Neuronal stem cell (in vitro differentiated cells): ENCODE data around the gene BICD1.
A peak's percentile ranks its signal among the peaks of the same experiment; 100 is the strongest.
"Not testable (repeated sequence)": the region's sequence is repeated elsewhere in the genome, so short reads cannot be mapped to it uniquely, and the experiment has no call there.

Source experiments
- DNase-seq: peaks from one replicate; pipeline ENCODE4 v3.0.0-alpha.2; 2013; ENCODE audit warnings: low spot score
- H2AFZ ChIP-seq: one replicate; pipeline ENCODE4 v1.6.1; 2013; ENCODE audit warnings: mild to moderate bottlenecking, low read length, inconsistent platforms
- H2AK5ac ChIP-seq: 2 replicates; pipeline ENCODE4 v1.6.1; 2013; ENCODE audit warnings: low read depth, mild to moderate bottlenecking, inconsistent platforms, low read length, moderate library complexity, mixed read lengths
- H2BK120ac ChIP-seq: 2 replicates; pipeline ENCODE4 v1.6.1; 2013; ENCODE audit warnings: low read depth, mild to moderate bottlenecking, inconsistent platforms, low read length, moderate library complexity, mixed read lengths
- H2BK12ac ChIP-seq: one replicate; pipeline ENCODE4 v1.6.1; 2013; ENCODE audit warnings: low read length, inconsistent platforms
- H2BK15ac ChIP-seq: 2 replicates; pipeline ENCODE4 v1.6.1; 2013; ENCODE audit warnings: mild to moderate bottlenecking, low read length, inconsistent platforms, mixed read lengths
- H2BK5ac ChIP-seq: one replicate; pipeline ENCODE4 v1.6.1; 2013; ENCODE audit warnings: inconsistent platforms, mild to moderate bottlenecking, low read length, moderate library complexity
- H3K14ac ChIP-seq: one replicate; pipeline ENCODE4 v1.6.1; 2013; ENCODE audit warnings: low read length, inconsistent platforms
- H3K18ac ChIP-seq: 2 replicates; pipeline ENCODE4 v1.6.1; 2013; ENCODE audit warnings: low read length, inconsistent platforms
- H3K23ac ChIP-seq: 2 replicates; pipeline ENCODE4 v1.6.1; 2013; ENCODE audit warnings: low read depth, mild to moderate bottlenecking, mixed read lengths, low read length, inconsistent platforms; ENCODE audit not compliant: poor library complexity
- H3K27ac ChIP-seq: replicated peaks from 3 replicates; pipeline ENCODE4 v1.5.1; 2013; ENCODE audit warnings: low read length, inconsistent platforms
- H3K27me3 ChIP-seq, 3 experiments: 2 replicates each; pipeline ENCODE4 v1.6.1; 2013; ENCODE audit warnings: low read length in 3 of 3, mild to moderate bottlenecking in 2 of 3, inconsistent platforms in 1 of 3, low read depth in 1 of 3, mixed read lengths in 1 of 3, moderate library complexity in 1 of 3; ENCODE audit not compliant: control insufficient read depth in 3 of 3, insufficient read depth in 3 of 3
- H3K36me3 ChIP-seq, 2 donors: replicated peaks in 1 of 2; 2 replicates each; pipeline ENCODE4 v1.6.1; 2013; ENCODE audit warnings: low read length in 2 of 2; ENCODE audit not compliant: control insufficient read depth in 2 of 2, insufficient read depth in 2 of 2
- H3K4ac ChIP-seq: 2 replicates; pipeline ENCODE4 v1.6.1; 2013; ENCODE audit warnings: inconsistent platforms, mild to moderate bottlenecking, low read length, moderate library complexity
- H3K4me1 ChIP-seq, 2 donors: 1 replicate in 1 of 2; 2 replicates in 1 of 2; pipeline ENCODE4 v1.6.1; 2013; ENCODE audit warnings: low read length in 2 of 2, low read depth in 1 of 2; ENCODE audit not compliant: control insufficient read depth in 2 of 2, insufficient read depth in 1 of 2
- H3K4me2 ChIP-seq: one replicate; pipeline ENCODE4 v1.6.1; 2013; ENCODE audit warnings: mild to moderate bottlenecking, low read length, inconsistent platforms; ENCODE audit not compliant: insufficient read depth, poor library complexity, severe bottlenecking
- H3K4me3 ChIP-seq, 2 donors: 2 replicates each; pipeline ENCODE4 v1.5.1; 2013; ENCODE audit warnings: low read length in 2 of 2, mild to moderate bottlenecking in 2 of 2, inconsistent platforms in 1 of 2, moderate library complexity in 1 of 2
- H3K79me1 ChIP-seq: one replicate; pipeline ENCODE4 v1.6.1; 2013; ENCODE audit warnings: low read depth, mild to moderate bottlenecking, inconsistent platforms, low read length, moderate library complexity
- H3K9ac ChIP-seq: one replicate; pipeline ENCODE4 v1.6.1; 2013; ENCODE audit warnings: mild to moderate bottlenecking, low read depth, low read length, inconsistent platforms; ENCODE audit not compliant: poor library complexity
- H3K9me3 ChIP-seq, 2 donors: replicated peaks in 1 of 2; 2 replicates each; pipeline versions ENCODE3 to v1.6.1; 2013; ENCODE audit warnings: low read length in 2 of 2, mild to moderate bottlenecking in 2 of 2, inconsistent platforms in 1 of 2, low read depth in 1 of 2, mixed read lengths in 1 of 2, moderate library complexity in 1 of 2; ENCODE audit not compliant: control insufficient read depth in 2 of 2, insufficient read depth in 1 of 2
- H4K8ac ChIP-seq: one replicate; pipeline ENCODE4 v1.6.1; 2013; ENCODE audit warnings: low read depth, mild to moderate bottlenecking, inconsistent platforms, low read length, moderate library complexity
- H4K91ac ChIP-seq: one replicate; pipeline ENCODE4 v1.6.1; 2013; ENCODE audit warnings: low read length, low read depth, mild to moderate bottlenecking, inconsistent platforms; ENCODE audit not compliant: poor library complexity
- WGBS, 2 donors: extraction: QIAGEN DNeasy Blood & Tissue Kit; methylation state at CpG; one replicate each; pipeline ENCODE4 v1.1.7; 2013; ENCODE audit warnings: missing lambda C conversion rate in 2 of 2, mixed read lengths in 1 of 2; ENCODE audit not compliant: insufficient read length in 2 of 2, insufficient replicate concordance in 1 of 2; ENCODE audit errors: extremely low coverage in 2 of 2; 5-methylcytosine and 5-hydroxymethylcytosine counted together

The BICD1 gene

GRCh38 chr12:32229971-32230612 is 123.4 kb downstream of the BICD1 start:
- H3K4me2 ChIP-seq: no peak overlapping the region
- no peak overlapping the region for H2BK5ac ChIP-seq
- no peaks in the 10 kb centered on the region for H3K36me3 ChIP-seq
- H2BK12ac ChIP-seq: no peak overlapping the region
- no peak overlapping the region for H3K4me3 ChIP-seq
- H3K9me3 ChIP-seq: no peaks in the 10 kb centered on the region
- no peak overlapping the region for H2AFZ ChIP-seq
- H4K91ac ChIP-seq: no peak overlapping the region
- H3K27ac ChIP-seq: no peak overlapping the region
- no peak for DNase-seq
- no peak overlapping the region for H3K18ac ChIP-seq
- H4K8ac ChIP-seq: no peak overlapping the region
- H3K14ac ChIP-seq: no peak overlapping the region
- WGBS, 2 donors: no CpG with 5 or more reads among the region's 4 CpGs
- no peak overlapping the region for H2BK15ac ChIP-seq
- no peaks in the 10 kb centered on the region for H3K27me3 ChIP-seq
- peaks cover 0 to 1% of the 10 kb centered on the region in 2 donors for H3K4me1 ChIP-seq
- no peak overlapping the region for H2BK120ac ChIP-seq
- H3K79me1 ChIP-seq: no peaks in the 10 kb centered on the region
- H3K9ac ChIP-seq: no peak overlapping the region
- H3K4ac ChIP-seq: no peak overlapping the region
- no peak overlapping the region for H2AK5ac ChIP-seq
- peak overlapping the region; percentile 60 for H3K23ac ChIP-seq

GRCh38 chr12:32230613-32230993 is 124.0 kb downstream of the BICD1 start:
- no peak overlapping the region for H3K4ac ChIP-seq
- no peaks in the 10 kb centered on the region for H3K9me3 ChIP-seq
- no peak for DNase-seq
- no CpG with 5 or more reads among the region's 3 CpGs for WGBS, 2 donors
- no peak overlapping the region for H2BK12ac ChIP-seq
- H3K4me3 ChIP-seq: no peak overlapping the region
- H3K23ac ChIP-seq: no peak overlapping the region
- H2BK15ac ChIP-seq: no peak overlapping the region
- H2BK5ac ChIP-seq: no peak overlapping the region
- peaks cover 0 to 1% of the 10 kb centered on the region in 2 donors for H3K4me1 ChIP-seq
- no peaks in the 10 kb centered on the region for H3K79me1 ChIP-seq
- no peak overlapping the region for H2AFZ ChIP-seq
- no peak overlapping the region for H2AK5ac ChIP-seq
- H3K14ac ChIP-seq: no peak overlapping the region
- H3K4me2 ChIP-seq: no peak overlapping the region
- no peak overlapping the region for H4K91ac ChIP-seq
- no peak overlapping the region for H4K8ac ChIP-seq
- H3K27me3 ChIP-seq: no peaks in the 10 kb centered on the region
- H2BK120ac ChIP-seq: no peak overlapping the region
- no peak overlapping the region for H3K27ac ChIP-seq
- H3K18ac ChIP-seq: no peak overlapping the region
- H3K36me3 ChIP-seq: no peaks in the 10 kb centered on the region
- no peak overlapping the region for H3K9ac ChIP-seq

- not testable (repeated sequence) for H3K36me3 ChIP-seq, H3K4me1 ChIP-seq, H3K4ac ChIP-seq, H3K23ac ChIP-seq, H3K4me3 ChIP-seq, H3K9ac ChIP-seq, H4K91ac ChIP-seq, H3K9me3 ChIP-seq, H2BK12ac ChIP-seq, H3K27me3 ChIP-seq, H3K79me1 ChIP-seq, H3K14ac ChIP-seq, H2AK5ac ChIP-seq, H3K27ac ChIP-seq, H3K18ac ChIP-seq, H2AFZ ChIP-seq, DNase-seq, H2BK120ac ChIP-seq, H3K4me2 ChIP-seq, H2BK15ac ChIP-seq, H2BK5ac ChIP-seq, H4K8ac ChIP-seq
- no CpG with 5 or more reads among the region's 2 CpGs for WGBS, 2 donors
Measured at GRCh38 chr12:32231361-32231760, 124.7 kb downstream of the BICD1 start.

GRCh38 chr12:32233568-32233967 is 126.9 kb downstream of the BICD1 start:
- Histone ChIP-seq H3K4me1 (peaks cover 0 to 1% of the 10 kb centered on the region in 2 donors), H3K23ac (no peak overlapping the region), H3K4ac (no peak overlapping the region), H3K14ac (no peak overlapping the region), H2BK15ac (no peak overlapping the region), H2BK12ac (no peak overlapping the region), H3K4me2 (no peak overlapping the region), H2BK5ac (no peak overlapping the region), H4K91ac (no peak overlapping the region), H3K18ac (no peak overlapping the region), H2AFZ (no peak overlapping the region), H3K36me3 (no peaks in the 10 kb centered on the region), H2AK5ac (no peak overlapping the region), H3K9ac (no peak overlapping the region), H3K9me3 (peaks cover 3 to 5% of the 10 kb centered on the region in 2 donors), H3K27me3 (no peaks in the 10 kb centered on the region), H3K79me1 (no peaks in the 10 kb centered on the region), H3K27ac (no peak overlapping the region), H4K8ac (no peak overlapping the region), H3K4me3 (no peak overlapping the region), H2BK120ac (no peak overlapping the region)
- no peak for DNase-seq
- WGBS, 2 donors: no CpG with 5 or more reads among the region's 3 CpGs
